GM21717 (cell line): Measurements from ENCODE around the gene NMRAL1.

ENCODE experiments used
- ATAC-seq: cut with Tn5 transposase; IDR thresholded peaks from one replicate; pipeline ENCODE4 v1.9.1; 2021; ENCODE audit warnings: mild to moderate bottlenecking, moderate library complexity; ENCODE audit not compliant: unreplicated experiment

The NMRAL1 gene

DNA sequence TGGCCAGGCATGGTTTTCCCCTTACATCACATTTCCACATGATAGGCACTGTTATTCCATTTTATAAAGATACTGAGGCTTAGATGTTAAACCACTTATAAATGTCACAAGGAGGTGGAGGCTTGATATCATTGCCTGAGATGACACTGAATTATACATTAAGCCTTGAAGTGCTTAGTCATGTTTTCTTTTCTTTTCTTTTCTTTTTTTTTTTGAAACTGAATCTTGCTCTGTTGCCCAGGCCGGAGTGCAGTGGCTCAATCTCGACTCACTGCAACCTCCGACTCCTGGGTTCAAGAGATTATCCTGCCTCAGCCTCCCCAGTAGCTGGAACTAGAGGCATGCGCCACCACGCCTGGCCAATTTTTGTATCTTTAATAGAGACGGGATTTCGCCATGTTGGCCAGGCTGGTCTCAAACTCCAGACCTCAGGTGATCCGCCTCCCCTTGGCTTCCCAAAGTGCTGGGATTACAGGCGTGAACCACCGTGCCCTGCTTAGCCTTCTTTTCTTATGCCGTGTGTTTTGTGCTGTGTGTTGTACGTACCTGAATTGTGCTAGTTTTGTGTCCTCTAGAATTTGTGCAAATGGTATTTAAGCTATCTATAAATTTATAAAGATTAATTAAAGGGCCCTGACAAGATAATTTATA, 47.6 kb downstream of the NMRAL1 start:
- ATAC-seq, result no peak

DNA sequence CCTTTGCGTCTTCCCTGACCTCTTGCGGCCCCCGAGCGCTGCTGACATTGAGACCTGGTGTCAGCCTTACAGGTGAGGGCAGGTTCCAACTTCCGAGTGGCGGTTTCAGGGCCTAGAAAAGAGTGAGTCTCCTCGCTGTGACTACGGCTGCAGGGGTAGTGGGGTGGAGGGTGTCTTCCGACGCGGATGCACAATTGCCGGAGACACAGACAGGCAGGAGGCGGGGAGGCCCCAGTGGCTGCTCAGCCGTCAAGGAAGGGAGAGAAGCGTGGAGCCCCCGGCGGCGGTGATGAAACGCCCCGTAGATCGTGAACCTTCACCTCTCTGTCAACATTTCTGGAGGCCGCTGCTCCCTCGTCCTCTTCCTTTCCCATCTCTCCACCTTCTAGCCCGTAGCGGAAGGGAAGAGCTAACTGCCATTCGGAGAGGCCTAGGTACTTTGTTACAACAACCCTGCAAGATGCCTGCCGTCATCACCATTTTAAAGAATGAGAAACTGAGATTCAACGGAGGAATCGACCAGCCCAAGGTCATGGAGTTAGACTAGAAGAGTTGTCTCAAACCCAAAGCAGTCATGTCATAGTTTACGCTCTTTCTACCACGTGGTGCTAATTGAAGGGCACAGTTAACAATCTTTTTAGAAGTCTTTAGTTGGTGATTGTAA, 48.3 kb downstream of the NMRAL1 start:
- peak; percentile 35 for ATAC-seq

DNA sequence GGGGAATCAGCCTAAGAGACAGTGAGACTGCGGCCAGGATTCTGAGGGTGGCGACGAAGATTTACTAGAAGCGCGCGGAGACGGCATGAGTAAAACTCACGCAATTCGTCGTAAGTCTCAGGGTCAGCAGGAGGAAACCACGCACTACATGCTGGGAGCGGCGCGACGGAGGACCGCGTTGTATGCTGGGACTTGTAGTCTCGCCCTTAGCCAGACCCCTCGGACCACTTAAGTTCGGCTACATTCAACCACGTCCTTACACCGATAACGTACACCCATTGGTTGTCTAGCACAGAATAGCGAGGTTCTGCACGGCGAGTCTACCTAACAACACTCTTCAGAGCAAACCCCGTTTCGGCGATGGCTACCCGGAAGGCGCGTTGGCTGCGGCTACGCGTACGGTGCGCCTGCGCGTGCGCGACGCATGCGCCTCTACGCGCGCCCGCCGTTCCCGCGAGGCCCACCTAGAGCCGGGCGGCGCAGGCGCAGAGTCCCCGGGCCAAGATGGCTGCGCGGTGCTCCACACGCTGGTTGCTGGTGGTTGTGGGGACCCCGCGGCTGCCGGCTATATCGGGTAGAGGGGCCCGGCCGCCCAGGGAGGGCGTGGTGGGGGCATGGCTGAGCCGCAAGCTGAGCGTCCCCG, 48.9 kb downstream of the NMRAL1 start, which contains the start of gene DNAJA3:
Gene DNAJA3 (plus strand): TSS at position 491 of the 643 bp plus-strand sequence. CDS start 14 bp downstream, at position 505.
- peak; percentile 82 for ATAC-seq

DNA sequence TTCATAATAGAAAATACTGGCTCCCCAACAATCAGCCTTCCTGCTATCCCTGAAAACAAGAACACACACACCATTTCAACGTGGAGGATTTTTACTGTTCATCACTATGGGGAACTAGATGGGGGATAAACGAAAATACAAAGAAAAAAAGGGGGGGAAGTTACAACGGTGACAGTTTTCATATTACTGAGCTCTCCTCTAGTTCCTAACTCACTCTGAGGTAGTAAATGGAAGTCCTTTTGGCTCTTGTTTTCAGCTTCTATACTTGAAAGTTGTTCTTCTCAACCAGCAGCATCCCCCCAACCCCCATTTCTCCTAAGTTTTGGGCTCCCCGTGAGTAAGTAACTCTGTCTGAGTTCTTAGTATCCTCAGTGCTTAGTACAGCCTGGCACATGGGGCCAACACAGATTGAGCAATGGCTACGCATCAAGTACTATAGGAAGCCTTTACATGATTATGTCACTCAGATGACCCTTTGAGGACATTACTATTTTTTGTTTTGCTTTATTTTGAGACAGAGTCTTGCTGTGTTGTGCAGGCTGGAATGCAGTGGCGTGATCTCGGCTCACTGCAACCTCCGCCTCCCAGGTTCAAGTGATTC, 53.8 kb downstream of the NMRAL1 start:
- no peak for ATAC-seq

DNA sequence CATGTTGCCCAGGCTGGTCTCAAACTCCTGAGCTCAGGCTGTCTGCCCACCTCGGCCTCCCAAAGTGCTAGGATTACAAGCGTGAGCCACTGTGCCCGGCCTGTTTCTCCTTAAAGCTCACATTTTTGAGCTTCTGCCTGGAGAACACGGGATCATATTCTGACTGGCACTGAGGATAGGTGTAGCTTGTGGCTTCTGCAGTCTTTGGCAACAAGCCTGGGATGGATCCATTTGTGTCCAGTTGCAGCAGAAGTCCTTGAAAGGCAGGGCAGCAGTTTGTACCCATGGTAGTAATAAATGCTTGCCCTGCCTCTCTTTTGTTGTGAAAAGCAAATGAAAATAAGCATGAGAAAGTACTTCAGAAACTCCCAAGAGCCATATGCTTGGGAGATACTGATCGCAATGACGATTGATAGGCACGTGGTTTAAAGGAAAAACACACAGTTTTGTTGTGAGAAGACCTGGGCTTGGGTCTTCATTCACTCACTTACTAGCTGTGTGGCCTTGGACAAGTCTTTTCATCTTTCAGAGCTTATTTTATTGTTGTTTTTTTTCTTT, 54.9 kb downstream of the NMRAL1 start:
- ATAC-seq, result no peak

DNA sequence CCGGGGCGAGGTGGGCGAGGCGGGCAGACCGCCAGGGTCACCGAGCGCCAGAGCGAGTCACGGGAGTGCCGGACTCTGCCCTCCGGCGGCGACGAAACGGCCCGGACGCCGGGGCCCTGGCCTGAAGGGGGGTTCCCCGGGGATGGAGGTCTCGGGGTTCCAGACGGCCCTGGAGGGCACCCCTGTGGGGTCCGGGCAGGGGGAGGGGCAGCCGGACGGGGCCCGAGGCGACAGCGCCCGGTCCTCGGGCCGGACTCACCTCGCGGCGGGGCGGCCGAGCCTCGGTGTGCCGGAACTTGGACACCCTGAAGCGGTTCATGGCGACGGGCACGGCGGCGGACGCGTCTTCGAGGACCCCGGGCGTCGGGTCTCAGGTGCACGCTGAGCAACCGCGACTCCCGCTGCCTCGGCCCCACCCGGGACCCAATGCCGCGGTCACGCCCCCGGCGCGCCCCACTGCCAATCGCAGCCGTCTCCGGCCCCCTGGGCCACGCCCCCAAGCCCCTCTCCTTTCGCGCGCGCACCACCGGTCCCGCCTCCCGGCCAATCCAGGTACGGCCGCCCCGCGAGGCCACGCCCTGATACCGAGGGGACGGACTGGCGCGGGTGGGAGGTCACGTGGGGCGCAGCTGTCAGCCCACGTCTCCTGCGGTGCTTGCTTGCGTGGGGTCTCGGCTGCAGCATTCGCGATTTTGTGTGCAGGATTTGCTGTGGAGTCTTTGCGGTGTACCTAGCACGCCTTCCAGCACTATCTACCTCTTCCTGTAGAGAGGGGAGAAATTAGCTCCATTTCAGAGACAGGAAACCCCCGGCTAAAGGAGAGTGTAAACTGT, 58.0 kb downstream of the NMRAL1 start, which contains the start of gene CORO7:
Gene CORO7 (minus strand): TSS at position 397 of the 833 bp plus-strand sequence. CDS start 78 bp downstream, at position 319.
- peak; percentile 53 for ATAC-seq

DNA sequence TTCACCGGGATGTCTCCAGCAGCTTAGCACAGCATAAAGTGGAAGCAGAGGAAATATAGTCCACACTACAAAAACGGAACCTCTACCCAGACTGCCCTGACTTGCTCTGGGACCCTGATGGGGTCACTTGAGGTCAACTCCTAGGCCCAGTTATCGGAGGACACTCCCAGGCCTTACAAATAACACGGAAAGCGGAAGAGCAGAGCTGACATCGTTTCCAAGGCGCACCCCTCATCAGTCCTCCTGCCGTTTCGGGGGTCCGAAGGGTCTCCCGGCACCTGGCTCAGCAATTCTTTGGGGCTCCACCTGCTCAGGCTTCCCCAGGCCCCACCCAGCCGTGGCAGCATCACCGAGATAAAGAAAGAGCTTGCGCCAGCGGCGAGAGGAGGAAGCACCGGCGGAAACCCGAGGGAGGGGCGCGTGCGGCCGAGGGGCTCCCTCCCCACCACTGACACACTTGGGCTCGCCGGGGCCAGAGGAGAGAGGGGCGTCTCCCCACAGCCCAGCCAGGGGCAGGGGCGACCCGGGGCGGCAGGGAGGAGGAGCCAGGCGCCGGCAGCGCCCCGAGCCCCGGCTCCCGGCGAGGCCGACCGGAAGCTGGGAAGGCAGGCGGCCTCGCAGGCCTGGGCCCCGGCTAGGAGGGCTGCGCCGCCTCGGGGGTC, 58.8 kb downstream of the NMRAL1 start:
- peak; percentile 13 for ATAC-seq

DNA sequence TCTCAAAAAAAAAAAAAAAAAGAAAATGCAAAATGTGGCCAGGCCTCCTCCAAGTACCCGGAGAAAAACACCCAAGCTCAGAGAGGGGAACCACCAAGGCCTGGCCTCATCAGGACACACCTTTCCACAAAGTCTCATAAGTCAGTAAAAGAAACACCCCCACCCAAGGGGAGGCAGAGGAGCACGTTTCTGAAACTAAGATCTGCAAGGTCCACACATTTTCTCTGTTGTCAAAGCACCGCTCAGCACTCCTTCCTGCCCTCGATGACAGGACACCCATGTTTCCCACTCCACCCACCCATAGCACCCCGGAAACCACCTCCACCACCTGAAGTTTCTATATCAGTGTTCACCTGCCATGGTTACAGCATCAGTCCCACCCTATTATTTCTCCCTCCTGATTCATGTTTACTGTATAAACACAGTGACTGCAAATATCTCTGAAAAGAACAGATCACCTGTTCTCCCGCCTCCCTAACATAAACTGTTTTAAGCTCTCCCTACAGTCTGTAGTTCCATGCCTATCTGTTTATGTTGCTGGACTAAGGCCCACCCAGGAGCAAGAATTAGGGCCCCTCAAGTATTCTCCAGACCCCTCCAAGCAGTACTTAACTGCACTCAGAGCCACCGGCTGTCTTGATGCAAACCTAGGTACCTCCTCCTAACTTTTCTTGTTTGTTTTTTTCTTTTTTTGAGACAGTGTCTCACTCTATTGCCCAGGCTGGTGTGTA, 60.1 kb downstream of the NMRAL1 start:
- peak; percentile 49 for ATAC-seq

DNA sequence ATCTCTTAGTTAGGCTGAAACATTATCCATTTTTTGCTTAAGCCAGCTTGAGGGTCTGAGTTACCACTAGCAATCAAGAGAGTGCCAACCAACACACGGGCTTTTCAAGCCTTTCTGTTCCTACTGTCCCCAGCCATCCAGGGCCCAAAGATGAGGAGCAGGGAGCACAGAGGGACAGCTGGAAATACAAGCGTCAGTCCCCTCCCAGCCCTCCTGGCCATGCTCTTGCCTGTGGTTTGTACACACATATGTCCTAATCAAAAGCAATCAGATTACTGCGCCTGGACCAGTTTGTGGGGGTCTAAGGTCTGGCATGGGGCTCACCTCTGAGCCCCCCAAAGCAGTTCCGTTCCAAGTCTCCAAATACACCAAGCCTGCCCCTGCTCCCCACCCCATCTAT, 61.6 kb downstream of the NMRAL1 start:
- ATAC-seq, result no peak

DNA sequence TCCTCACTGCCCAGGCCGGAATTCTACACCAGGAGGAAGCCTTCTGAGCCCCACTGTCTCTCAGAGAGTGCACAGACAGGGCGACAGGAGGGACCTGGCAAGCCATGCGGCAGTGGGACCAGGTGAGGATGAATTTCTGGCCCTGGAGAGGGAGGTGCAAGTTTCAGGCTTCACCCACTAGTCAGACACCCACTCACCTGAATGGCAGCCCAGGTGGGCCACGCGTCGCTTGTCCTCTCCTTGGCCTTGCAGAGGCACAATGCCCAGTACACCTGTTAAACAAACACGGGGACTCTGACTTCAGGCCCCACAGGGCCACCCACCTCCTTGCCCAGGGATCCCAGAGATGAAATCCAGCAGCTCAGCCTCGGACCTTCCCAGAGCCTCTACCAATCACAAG, 62.3 kb downstream of the NMRAL1 start:
- no peak for ATAC-seq
